Medulla oblongata (tissue), 1 donor: Measurements from ENCODE around the gene NDUFS1.
A peak's percentile ranks its signal among the peaks of the same experiment; 100 is the strongest.
"Not testable (repeated sequence)": the region's sequence is repeated elsewhere in the genome, so short reads cannot be mapped to it uniquely, and the experiment has no call there.

Experiments
- DNase-seq: peaks from one replicate; pipeline ENCODE4 v3.0.0-alpha.2; 2015; ENCODE audit errors: extremely low spot score

NDUFS1 gene

DNA sequence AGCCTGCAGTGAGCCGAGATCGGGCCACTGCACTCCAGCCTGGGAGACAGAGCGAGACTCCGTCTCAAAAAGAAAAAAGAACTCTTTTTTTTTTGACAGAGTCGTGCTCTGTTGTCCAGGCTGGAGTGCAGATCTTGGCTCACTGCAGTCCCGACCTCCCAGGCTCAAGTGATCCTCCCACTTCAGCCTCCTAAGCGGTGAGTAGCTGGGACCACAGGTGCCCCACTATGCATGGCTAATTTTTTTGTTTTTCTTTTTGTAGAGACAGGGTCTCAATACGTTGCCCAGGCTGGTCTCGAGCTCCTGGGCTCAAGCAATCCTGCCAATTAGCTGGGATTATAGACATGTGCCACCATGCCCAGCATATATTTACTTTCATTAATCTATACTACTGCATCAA, 60.8 kb downstream of the NDUFS1 start:
- DNase-seq = no peak

DNA sequence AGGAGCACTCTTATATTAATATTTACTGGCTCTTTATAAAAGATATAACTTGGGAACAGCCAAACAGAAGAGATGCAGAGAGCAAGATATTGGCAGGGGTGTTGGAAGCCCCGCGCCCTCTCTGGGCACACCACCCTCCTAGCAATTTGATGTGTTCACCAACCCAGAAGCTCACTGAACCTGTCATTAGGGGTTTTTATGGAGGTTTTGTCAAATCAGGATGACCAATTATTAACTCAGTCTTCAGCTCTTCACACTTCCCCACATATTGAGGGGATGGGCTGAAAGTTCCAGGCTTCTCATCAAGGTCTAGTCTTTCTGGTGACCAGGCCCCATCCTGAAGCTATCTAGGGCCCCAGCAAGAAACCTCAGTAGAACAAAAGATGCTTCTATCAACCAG, 62.4 kb downstream of the NDUFS1 start:
- no peak for DNase-seq

DNA sequence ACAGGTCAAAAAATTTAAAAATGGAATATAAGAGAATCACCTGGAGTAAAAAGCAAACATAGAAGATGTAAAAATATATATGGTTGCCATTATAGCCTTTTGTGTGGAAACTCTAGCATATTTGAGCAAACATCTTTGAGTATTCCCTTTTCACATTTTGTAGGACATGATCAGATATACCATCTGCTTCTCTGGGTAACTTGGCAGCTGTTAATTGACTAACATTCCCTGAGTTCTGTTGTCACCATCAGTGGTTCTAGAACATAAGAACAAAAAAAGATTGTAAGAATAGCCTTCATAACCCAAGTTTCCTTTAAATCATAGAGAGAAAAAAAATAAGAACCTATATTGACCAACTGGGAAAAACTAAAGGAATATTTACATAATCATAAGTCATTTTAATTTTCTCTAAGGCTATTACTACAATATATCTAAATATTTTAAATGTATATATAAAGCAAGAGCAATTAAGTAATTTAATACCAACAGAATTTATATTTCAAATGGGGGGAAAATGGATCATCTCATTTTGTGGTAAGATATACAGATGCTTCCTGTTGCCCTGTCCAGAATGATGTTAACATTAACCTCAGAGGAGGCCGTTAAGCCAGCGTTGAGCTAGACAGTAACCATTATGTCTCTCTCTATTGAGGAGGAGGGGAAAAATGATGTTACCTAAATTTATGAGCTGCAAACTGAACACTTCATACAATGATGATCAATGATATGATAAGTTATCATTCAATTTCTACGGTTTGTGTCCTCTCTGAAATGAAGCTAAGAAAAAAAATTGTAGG, 63.5 kb downstream of the NDUFS1 start:
- no peak for DNase-seq

DNA sequence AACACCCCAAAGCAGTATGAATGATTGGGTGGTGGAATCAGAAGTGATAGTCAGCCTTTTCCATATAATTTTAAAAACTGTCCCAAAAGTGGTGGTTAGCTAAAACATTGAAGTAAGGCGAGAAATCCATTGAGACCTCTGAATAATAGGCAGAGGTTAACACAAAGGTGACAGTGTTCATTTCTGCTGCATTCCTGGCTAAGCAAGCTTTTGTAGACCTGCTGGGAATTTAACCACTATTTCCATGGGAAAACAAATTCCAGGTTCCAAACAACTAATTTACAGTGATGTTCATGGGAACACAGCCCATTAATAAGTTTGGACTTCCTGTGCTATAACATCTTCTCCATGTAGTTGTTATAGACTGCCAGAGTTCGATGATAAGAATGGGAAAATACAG, 66.9 kb downstream of the NDUFS1 start:
- no peak for DNase-seq

DNA sequence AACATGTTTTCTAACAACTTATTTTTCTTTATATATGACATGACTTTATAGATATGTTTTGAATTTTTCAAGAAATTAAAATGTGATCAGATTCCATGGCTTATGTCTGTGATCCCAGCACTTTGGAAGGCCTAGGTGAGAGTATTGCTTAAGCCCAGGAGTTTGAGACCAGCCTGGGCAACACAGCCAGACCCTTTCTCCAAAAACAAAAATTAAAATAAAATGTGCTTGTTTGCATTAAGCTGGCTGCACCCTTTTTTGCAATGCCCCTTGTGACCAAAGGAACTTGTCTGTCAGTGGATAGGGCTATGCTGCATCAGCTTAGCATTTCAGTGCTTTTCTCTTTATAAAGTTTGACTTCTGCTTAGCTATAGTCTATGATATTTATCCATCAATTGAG, 71.0 kb downstream of the NDUFS1 start:
- DNase-seq = no peak

DNA sequence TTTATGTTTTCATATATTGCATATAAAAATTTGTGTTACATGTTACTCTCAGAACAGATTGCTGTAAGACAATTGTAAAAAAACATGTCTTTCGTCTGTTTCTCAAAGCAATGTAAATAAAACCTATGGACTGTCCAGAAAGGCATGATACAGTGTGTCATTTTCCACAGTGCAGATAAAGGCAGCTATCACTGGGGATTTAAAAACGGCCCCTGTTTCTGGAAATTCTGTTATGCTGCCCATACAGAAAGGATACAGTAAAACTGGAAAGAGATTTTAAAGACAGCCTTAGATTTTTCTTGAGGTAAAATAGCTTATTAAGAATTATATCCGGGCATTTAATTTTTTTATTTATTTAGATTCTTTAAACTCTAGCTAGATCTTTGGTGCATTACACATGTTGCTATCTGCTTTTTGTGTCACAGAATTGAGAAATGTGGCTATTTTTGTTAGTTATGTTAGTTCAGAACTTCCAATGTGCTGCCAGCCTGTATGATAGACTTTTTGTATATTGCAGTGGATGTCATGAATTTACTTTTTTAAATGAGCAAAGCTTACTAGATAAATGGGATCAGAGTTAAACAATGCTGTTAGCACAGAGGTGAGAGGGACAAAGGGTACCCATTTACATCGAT, 72.4 kb downstream of the NDUFS1 start:
- DNase-seq = peak; percentile 39

DNA sequence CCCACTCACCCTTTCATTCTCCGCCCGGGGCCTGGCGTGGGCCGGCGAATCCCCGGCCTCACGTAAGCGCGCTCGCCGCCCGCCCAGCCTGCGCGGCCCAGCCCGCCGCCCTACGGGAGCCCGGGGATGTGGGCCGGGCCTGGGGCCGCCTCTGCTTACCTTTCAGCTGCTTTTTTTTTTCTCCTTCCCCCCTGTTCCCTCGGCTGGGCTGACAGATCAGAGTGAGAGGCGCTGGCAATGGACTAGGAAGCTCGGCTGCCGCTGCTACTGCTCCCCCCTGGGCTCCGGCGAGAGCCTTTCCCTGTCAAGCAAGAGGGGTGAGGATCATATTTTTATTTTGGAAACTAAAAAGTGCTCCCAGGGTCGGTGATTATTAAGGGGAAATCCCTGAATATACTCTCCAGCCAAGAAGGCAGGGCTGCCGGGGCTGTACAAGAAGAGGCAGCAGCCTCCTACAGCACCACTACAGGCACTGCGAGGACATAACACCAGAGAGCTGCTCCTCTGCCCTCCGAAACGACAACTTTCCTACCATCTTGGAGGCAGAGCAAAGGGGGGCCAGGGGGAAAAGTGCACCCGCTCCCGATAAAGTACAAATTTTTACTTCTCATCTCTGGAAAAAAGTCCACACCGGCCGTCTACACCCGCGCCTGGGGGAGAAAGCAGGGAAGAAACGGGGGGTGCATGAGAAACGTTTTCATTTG, 73.3 kb downstream of the NDUFS1 start, which contains the start of gene INO80D:
Gene INO80D (minus strand): TSS at position 433 of the 704 bp plus-strand sequence. CDS start 23,158 bp downstream, outside the sequence.
- peak; percentile 87 for DNase-seq

DNA sequence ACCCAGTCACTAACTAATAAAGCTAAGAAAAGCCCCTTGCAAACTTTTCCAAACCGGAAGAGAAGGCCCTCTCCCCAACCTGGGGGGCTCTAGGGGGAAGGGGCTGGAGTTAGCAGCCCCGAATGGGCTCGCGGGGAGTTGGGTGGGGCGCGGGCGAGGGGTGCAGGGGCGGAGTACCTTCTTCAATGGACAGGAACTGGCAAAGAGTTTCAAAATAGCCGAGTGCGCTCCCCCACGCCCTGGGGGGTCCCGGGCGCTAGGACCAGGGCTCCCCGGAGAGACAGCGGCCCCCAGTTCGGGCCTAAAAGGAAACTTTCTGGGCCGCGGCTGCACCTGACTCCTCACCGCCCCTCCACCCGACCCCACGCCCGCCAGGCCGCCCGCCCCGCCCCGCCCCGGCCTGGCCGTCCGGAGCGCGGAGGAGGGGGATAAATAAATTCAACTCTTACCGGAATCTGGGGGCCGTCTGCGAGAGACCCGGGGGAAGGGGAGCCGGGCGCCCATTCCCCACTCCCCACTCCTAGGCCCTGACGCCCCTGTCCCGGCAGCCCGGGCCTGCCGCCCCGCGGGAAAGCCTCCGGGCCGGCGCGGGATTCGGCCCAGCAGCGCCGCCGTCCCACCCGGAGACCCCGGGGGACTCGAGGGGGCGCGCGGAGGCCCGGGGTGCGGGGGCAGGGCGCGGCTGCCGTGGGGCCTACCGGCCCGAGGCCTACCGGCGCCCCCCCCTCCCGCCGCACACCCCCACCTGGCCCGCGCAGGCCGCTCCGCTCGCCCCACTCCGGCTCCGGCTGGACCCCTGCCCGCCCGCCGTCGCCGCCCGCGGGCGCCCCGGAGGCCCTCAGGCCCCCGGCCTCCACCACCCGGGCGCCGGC, 74.1 kb downstream of the NDUFS1 start:
- peak; percentile 35 for DNase-seq

DNA sequence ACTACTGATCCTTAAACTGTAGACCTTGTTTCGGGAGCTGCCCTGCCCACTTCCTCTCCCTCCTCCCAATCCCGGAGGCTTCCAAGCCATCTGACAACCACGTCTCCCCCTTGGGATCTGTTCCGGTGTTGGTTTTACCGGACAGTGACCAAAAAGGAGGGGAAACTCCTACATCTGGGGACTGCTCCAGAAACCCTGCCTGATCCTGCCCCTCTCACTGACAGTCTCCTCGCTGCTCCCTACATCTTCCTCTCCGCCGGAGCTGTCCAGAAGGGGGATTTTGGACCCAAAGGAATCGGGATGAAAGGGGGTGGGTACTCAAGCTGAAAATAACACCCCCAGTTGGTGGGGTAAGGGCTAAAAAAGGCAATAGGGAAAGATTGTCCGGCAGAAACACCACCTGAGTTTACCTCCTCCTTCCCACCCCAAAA, 74.8 kb downstream of the NDUFS1 start:
- peak; percentile 89 for DNase-seq

DNA sequence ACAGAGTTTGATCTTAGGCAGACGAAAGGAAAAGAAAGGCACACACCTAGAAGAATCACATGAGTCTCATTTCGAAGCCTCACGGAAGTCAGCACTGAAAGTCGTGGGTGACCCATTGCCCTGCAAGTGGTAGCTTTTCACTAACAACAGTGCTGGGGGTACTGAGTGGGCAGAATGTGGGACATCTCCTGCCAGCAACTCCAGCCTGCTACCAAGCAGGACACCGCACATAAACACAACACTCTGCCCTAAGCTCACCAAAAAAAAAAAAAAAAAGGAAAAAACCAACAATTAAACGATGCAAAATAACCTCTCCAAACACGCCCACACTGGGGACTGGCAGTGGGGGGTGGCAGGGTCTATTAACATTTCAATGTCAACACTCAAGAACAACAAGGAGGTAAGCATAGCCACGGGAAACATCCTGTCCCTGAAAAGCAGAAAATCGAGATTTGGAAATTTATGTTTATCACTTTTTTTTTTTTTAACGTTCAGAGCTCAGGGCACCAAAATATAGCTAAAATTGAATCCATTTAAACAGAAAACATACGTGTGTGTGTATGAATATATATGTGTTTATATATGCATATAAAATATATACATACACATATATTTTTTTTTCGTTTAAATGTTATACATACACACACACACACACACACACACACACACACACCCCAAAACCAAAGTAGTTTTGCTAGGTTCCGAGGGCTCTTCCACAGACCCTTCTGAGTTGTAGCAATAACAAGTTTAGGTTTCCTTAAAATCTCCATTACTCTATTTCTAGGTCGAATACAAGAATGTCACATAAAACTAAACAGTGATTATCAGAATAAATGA, 75.4 kb downstream of the NDUFS1 start:
- DNase-seq = peak; percentile 47

DNA sequence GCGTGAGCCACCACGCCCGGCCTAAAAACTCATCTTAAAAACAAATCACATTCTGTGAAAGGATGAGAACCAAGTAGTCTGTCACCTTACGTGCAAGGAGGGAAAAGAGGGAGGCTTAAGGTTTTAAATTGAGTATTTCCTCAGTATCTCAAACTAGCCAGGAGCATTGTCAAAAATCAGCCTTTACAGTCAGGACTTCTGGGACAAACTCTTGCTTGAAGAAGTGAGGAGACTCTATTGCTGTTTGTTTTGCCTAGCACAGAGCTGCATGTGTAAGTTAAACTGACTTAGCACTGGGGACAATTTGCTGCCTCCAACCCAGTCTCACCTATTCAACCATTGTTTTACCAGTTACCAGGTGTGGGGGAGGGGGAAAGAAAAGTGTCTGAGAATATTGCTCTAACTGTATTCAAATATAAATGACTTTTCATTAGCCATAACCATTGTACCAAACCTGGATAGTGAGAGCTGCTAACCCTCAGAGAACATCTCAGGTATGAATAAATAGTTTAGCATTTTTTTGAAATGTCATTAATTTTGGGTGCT, 76.9 kb downstream of the NDUFS1 start:
- no peak for DNase-seq

DNA sequence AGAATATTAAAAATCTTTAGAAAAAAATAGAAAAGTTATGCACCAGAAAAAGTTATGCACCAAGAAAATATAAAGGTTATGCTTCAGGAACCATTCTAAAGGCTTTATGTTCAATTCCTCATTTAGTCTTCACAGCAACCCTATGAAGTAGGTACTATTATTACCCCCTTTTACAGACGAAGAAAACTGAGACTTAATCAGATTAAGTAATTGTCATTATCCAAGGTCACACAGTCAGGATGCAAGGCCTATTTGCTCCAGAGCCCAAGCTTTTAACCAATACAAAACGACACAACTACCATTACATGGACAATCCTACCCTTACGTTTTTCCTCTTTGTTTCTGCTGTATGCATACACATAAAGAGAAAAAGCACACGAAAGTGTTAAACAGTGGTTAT, 78.3 kb downstream of the NDUFS1 start:
- DNase-seq = no peak

DNA sequence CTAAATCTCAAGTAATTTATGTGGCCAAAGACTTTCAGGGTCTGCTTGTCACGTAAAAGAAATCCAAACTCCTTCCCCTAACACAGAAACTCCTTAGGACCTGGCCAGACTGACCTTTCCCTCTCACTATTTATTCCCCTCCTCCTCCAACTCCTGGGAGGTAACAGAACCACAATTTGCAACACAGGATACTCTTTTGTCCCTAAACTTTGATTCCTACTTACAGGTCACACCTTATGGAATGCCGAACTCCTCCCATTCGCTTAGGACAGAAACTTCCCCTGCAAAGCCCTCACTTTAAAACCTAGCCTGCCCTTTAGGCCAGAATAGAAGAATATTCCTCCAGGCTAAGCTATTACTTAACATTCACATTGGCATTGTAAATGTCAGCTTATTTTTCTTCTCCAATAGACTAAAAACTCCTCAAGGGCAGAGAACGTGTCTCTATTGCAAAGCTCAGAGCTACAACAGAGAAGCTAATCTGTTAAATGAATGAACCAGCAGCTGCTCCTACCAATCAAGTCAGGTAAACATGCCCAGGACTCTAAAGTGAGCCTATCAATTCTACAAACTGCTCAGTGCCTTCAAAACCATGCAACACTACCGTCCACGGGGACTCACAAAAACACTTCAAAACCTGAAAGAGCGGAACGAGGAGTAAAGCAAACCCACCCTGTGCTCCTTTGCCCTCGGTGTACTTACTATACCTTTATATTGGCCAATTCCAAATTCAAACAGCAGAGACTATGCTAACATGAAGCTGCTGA, 79.4 kb downstream of the NDUFS1 start:
- no peak for DNase-seq

DNA sequence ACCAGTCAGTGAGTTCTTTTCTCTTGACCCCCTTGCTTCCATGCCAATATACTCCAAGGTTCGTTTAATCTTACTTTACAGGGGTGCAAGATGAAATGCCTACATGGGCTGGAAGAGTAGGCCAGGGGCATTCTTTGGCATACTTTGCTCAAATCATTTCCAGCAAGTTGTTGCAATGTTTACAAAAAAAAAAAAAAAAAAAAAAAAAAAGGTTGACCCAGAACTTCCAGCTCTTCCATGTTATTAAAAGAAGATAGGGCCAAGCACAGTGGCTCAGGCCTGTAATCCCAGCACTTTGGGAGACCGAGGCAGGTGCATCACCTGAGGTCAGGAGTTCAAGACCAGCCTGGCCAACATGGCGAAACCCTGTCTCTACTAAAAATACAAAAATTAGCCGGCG, 81.4 kb downstream of the NDUFS1 start:
- DNase-seq = not testable (repeated sequence)

DNA sequence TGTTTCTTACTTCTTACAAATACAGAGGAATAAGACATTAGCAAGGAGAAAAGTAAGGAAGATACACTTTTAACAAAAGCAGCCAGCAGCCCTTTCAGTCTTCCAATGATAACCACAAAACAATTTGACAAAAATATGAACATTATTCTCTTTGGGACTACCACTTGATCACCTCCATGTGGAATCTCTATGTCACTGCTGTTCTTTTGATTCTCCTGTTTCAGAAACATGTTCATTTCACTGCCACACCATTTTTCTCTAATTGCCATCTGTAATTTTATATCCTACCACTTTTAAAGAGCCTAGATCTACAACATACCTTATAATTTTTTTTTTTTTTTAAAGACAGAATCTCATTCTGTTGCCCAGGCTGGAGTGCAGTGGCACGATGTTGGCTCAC, 84.1 kb downstream of the NDUFS1 start:
- DNase-seq = no peak

DNA sequence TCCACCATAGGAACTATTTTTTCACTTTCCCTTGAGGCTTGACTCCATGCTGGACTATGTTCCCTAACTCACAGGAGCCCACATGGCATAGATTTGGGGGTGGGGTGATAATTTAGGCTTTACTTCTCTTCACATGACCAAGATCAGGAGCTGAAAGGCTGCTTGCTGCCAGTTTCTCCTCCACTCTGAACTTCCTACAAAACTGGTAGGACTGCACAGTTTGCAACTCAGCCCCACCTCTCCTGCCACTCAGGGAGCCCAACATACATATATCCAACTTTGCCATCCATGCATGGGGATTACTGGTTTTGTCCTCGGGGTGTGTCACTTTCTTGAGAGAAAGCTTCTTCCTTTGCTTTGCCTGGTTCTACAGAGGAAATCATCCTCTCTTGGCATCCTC, 87.4 kb downstream of the NDUFS1 start:
- DNase-seq = no peak

DNA sequence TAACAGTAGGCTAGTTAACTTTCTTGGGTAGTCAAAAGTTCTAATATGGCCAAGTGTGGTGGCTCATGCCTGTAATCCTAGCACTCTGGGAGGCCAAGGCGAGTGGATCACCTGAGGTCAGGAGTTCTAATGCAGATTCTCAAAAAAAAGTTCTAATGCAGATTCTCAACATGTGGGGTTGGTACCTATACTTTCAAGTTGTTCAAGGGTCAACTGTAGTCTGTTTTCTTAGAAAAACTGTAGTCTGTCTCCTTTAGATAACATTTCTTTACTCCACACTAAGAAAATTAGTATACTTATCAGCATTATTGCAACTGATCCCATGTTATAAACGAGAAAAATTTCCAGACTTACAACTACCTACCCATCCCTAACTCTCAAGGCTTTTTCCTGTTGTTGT, 89.8 kb downstream of the NDUFS1 start:
- DNase-seq = no peak

DNA sequence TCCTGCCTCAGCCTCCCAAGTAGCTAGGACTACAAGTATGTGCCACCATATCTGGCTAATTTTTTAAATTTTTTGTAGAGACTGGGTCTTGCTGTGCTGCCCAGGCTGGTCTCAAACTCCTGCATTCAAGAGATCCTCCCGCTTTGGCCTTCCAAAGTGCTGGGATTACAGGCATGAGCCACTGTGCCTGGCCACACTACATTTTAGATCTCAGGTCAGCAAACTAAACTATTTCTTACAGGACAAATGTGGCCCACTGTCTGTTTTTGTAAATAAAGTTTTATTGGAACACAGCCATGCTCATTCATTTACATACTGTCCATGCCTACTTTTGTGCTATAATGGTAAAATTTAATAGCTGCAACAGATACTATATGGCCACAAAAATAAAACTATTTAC, 91.0 kb downstream of the NDUFS1 start:
- DNase-seq = no peak
